K562 treated with DMSO at 1 percent for 48 hours (cell line): ENCODE results near the gene NFU1. TPM values are rescaled to one million over a fixed set of nuclear protein-coding genes. Genes with fewer than 3 reads are reported as not detected.

Experiments used
- total RNA-seq: library from RNA; unstranded; fragments of 300-600 nt; gene quantifications from 2 replicates; pipeline ENCODE4 v1.2.3, GENCODE V29; 2022; ENCODE audit warnings: low replicate concordance; ENCODE audit errors: extremely low read depth

NFU1 gene
- total RNA-seq = not detected in 2 replicates

GRCh38 chr2:69436938-69437750 is at the start of gene NFU1:
Gene NFU1, minus strand, starts transcription at chr2:69437435. Its CDS starts 13 bp downstream, at chr2:69437422.

GRCh38 chr2:69386789-69387734 is 50.2 kb downstream of the NFU1 start, which contains the start of gene GFPT1:
Gene GFPT1, minus strand, starts transcription at chr2:69387227. Its CDS starts 156 bp downstream, at chr2:69387071.

Other genes with a start within 250 kb of the NFU1 start
- not detected in 2 replicates for gene GFPT1, start 50.2 kb downstream of the NFU1 start, total RNA-seq
- not detected in 2 replicates for gene AAK1, start 206.3 kb upstream of the NFU1 start, total RNA-seq